GM12892 (cell line): ENCODE data around the gene HERPUD2.

ENCODE experiments used
- POLR2A ChIP-seq: IDR thresholded peaks from 2 replicates; pipeline ENCODE4 v1.6.1; 2011; ENCODE audit warnings: low read depth, low read length, control low read depth
- POLR2AphosphoS5 ChIP-seq: IDR thresholded peaks from 2 replicates; pipeline ENCODE4 v1.6.1; 2011; ENCODE audit warnings: low read depth, low read length, control low read depth
- TAF1 ChIP-seq: IDR thresholded peaks from 2 replicates; pipeline ENCODE4 v1.6.1; 2011; ENCODE audit warnings: low read depth, mild to moderate bottlenecking, control low read depth, low read length, borderline replicate concordance

DNA sequence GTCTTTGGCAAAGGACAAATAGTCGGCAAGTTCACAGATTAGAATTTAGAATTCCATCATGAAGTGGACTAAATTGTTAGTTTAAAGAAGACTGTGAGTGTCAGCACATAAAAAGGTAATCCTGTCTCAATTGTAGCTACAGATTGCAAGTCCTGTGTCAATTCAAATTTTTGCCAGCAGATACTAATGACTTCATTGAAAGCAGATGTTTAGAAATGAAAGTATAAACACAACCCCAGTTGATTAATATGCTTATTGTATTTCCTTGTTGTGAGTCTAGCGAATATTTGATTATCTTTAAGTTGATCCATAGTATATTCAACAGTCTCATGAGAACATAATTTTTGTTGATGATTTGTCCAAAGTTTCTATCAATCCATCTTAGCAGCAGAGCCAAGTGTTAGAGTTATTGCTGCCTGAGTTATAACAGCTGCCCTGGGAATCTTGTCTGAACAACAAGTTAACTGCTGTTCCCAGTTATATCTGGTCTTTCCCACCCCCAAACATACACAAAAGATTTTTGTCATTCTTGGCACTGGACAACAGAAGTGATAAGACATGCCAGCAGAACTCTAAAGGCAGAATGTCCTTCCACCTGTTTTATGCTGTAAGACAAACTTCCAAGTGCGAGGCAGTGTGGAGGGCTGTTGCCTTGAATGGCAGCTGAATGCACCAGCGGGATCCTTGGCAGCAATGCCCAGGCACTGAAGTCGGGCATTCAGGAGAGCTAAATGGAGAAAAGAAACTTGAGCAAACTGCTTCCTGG, 21.3 kb upstream of the HERPUD2 start:
- TF ChIP-seq POLR2A (no peak), TAF1 (no peak), POLR2AphosphoS5 (no peak)
